Measurements from ENCODE around the gene PISD. TPM values are rescaled to one million over a fixed set of nuclear protein-coding genes. Genes with fewer than 3 reads are reported as not detected.

PISD gene
- total and polyA plus RNA-seq, 2 experiments from 2014 or later: 31.2 to 39.6 TPM

- Histone ChIP-seq H3K36me3 (peaks cover 28% of the 10 kb centered on the region), H3K27ac (no peak overlapping the region), H3K27me3 (no peaks in the 10 kb centered on the region), H3K4me1 (ENCODE audit: low read depth) (no peaks in the 10 kb centered on the region), H3K4me3 (no peak overlapping the region), H3K9me3 (ENCODE audit: low read depth) (no peaks in the 10 kb centered on the region)
- DNase-seq (ENCODE audit: low read depth in 1 of 2, low spot score in 1 of 2): no peak
- TF ChIP-seq, protein P1, sequence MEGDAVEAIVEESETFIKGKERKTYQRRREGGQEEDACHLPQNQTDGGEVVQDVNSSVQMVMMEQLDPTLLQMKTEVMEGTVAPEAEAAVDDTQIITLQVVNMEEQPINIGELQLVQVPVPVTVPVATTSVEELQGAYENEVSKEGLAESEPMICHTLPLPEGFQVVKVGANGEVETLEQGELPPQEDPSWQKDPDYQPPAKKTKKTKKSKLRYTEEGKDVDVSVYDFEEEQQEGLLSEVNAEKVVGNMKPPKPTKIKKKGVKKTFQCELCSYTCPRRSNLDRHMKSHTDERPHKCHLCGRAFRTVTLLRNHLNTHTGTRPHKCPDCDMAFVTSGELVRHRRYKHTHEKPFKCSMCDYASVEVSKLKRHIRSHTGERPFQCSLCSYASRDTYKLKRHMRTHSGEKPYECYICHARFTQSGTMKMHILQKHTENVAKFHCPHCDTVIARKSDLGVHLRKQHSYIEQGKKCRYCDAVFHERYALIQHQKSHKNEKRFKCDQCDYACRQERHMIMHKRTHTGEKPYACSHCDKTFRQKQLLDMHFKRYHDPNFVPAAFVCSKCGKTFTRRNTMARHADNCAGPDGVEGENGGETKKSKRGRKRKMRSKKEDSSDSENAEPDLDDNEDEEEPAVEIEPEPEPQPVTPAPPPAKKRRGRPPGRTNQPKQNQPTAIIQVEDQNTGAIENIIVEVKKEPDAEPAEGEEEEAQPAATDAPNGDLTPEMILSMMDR (IDR thresholded peaks at IDR 0.05; ENCODE audit: low read depth, low read length): no peak
These were observed 29.4 kb upstream of the PISD start for GRCh38 chr22:31691408-31691807.

- no peak overlapping the region for H3K27ac ChIP-seq
- peaks cover 13% of the 10 kb centered on the region for H3K36me3 ChIP-seq
- no peaks in the 10 kb centered on the region for H3K27me3 ChIP-seq
- H3K4me3 ChIP-seq: no peak overlapping the region
- no peak for DNase-seq (ENCODE audit: low read depth in 1 of 2, low spot score in 1 of 2)
- TF ChIP-seq, protein P1 (IDR thresholded peaks at IDR 0.05; ENCODE audit: low read depth, low read length): no peak
- H3K4me1 ChIP-seq (ENCODE audit: low read depth): no peaks in the 10 kb centered on the region
- no peaks in the 10 kb centered on the region for H3K9me3 ChIP-seq (ENCODE audit: low read depth)
These were observed 21.4 kb upstream of the PISD start for GRCh38 chr22:31683181-31684105.

GRCh38 chr22:31682751-31683150, 20.7 kb upstream of the PISD start:
- Histone ChIP-seq H3K27ac (no peak overlapping the region), H3K36me3 (peaks cover 13% of the 10 kb centered on the region), H3K9me3 (ENCODE audit: low read depth) (no peaks in the 10 kb centered on the region), H3K4me1 (ENCODE audit: low read depth) (no peaks in the 10 kb centered on the region), H3K27me3 (no peaks in the 10 kb centered on the region), H3K4me3 (no peak overlapping the region)
- no peak for DNase-seq (ENCODE audit: low read depth in 1 of 2, low spot score in 1 of 2)
- TF ChIP-seq, protein P1 (IDR thresholded peaks at IDR 0.05; ENCODE audit: low read depth, low read length): no peak

DNA sequence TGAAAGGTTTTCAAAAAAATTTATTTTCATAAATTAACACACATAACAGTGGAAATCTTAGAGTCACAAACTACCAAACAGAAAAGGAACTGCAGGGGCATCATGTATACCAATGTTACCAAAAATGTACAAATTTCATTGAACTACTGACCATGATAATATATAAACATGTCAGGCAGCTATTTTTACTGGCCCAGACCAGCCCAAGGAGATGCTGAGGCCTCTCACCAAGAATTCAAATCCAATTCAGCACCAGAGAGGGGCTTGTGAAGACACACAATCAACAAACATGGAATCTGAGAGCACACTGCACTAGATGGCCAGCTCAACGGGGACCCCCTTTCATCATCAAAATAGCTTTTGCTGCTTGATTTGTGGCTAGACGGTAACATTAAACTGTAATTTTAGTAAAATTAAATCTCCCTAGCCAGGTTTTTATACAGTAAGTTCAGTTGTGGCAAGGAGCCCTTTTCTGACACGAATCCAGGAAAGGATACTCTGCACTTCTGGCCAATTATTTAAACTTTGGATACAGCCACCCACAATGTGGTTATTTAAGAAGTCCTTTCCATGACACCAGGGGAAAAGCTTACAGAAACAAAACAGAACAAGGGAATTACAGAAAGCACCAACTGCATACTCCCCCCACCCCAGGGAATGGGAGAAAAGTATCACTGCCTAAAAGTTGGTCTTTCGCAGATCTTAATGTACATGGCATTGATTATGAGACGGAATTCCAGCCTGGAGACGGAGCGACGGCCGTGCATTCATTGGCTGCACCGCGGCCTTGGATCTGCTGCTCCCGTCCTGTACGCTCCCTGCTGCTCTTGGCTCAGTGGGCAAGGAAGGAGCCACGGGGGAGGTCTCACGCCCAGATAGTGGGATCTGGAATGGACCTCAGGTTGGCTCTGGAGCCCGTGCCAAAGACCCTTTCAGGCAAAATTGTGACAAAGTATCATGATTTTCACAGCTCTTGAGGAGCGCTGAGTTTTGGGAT, 19.6 kb upstream of the PISD start:
- peaks cover 8% of the 10 kb centered on the region for H3K36me3 ChIP-seq
- H3K27me3 ChIP-seq: no peaks in the 10 kb centered on the region
- peak in 1 of 2 donors; percentile 54 for DNase-seq (ENCODE audit: low read depth in 1 of 2, low spot score in 1 of 2)
- H3K27ac ChIP-seq: no peak overlapping the region
- TF ChIP-seq, protein P1 (IDR thresholded peaks at IDR 0.05; ENCODE audit: low read depth, low read length): no peak
- H3K4me3 ChIP-seq: no peak overlapping the region
- no peaks in the 10 kb centered on the region for H3K4me1 ChIP-seq (ENCODE audit: low read depth)
- H3K9me3 ChIP-seq (ENCODE audit: low read depth): no peaks in the 10 kb centered on the region

GRCh38 chr22:31680861-31681341, 18.9 kb upstream of the PISD start:
- TF ChIP-seq, protein P1 (IDR thresholded peaks at IDR 0.05; ENCODE audit: low read depth, low read length): no peak
- H3K36me3 ChIP-seq: peaks cover 4% of the 10 kb centered on the region
- H3K4me3 ChIP-seq: no peak overlapping the region
- no peaks in the 10 kb centered on the region for H3K4me1 ChIP-seq (ENCODE audit: low read depth)
- H3K27ac ChIP-seq: no peak overlapping the region
- no peaks in the 10 kb centered on the region for H3K9me3 ChIP-seq (ENCODE audit: low read depth)
- H3K27me3 ChIP-seq: no peaks in the 10 kb centered on the region
- peak in 1 of 2 donors; percentile 62 for DNase-seq (ENCODE audit: low read depth in 1 of 2, low spot score in 1 of 2)
